Glomerular visceral epithelial cell (primary cell): ENCODE results near the gene ASIC2.

ENCODE experiments used
- DNase-seq: peaks from one replicate; pipeline ENCODE4 v3.0.0-alpha.2; 2016; ENCODE audit errors: extremely low spot score

Gene ASIC2

GRCh38 chr17:33071656-33072055, 221.4 kb downstream of the ASIC2 start:
- DNase-seq, result no peak

GRCh38 chr17:33057564-33057963, 235.5 kb downstream of the ASIC2 start:
- peak; percentile 42 for DNase-seq

- no peak for DNase-seq
Measured at GRCh38 chr17:33056399-33057146, 236.5 kb downstream of the ASIC2 start.

GRCh38 chr17:33055746-33056145, 237.3 kb downstream of the ASIC2 start:
- no peak for DNase-seq

GRCh38 chr17:33055171-33055611, 237.9 kb downstream of the ASIC2 start:
- DNase-seq, result peak; percentile 29

GRCh38 chr17:33054412-33054811, 238.7 kb downstream of the ASIC2 start:
- DNase-seq, result no peak

GRCh38 chr17:33053676-33054075, 239.4 kb downstream of the ASIC2 start:
- no peak for DNase-seq

GRCh38 chr17:33052856-33053255, 240.2 kb downstream of the ASIC2 start:
- DNase-seq, result no peak

- no peak for DNase-seq
Measured at GRCh38 chr17:33050611-33051140, 242.4 kb downstream of the ASIC2 start.

GRCh38 chr17:33049781-33050414, 243.2 kb downstream of the ASIC2 start:
- peak; percentile 57 for DNase-seq

GRCh38 chr17:33046361-33047255, 246.5 kb downstream of the ASIC2 start:
- no peak for DNase-seq

GRCh38 chr17:33045216-33045615, 247.9 kb downstream of the ASIC2 start:
- DNase-seq, result no peak

- no peak for DNase-seq
Measured at GRCh38 chr17:33044771-33045170, 248.3 kb downstream of the ASIC2 start.

GRCh38 chr17:33040461-33040860, 252.6 kb downstream of the ASIC2 start:
- DNase-seq, result no peak

- no peak for DNase-seq
Measured at GRCh38 chr17:33039874-33040273, 253.2 kb downstream of the ASIC2 start.

- DNase-seq, result peak; percentile 47
Measured at GRCh38 chr17:33038740-33039139, 254.4 kb downstream of the ASIC2 start.

- no peak for DNase-seq
Measured at GRCh38 chr17:33033176-33033575, 259.9 kb downstream of the ASIC2 start.

GRCh38 chr17:33028778-33029177, 264.3 kb downstream of the ASIC2 start:
- DNase-seq, result no peak

- no peak for DNase-seq
Measured at GRCh38 chr17:33028061-33028460, 265.0 kb downstream of the ASIC2 start.

GRCh38 chr17:33024688-33025486, 268.2 kb downstream of the ASIC2 start:
- DNase-seq, result no peak

- DNase-seq, result no peak
Measured at GRCh38 chr17:33023790-33024189, 269.3 kb downstream of the ASIC2 start.
